ENCODE results near the gene COLEC11. TPM values are rescaled to one million over a fixed set of nuclear protein-coding genes. Genes with fewer than 3 reads are reported as not detected.
"Not testable (repeated sequence)": the region's sequence is repeated elsewhere in the genome, so short reads cannot be mapped to it uniquely, and the experiment has no call there.

Gene COLEC11
- total RNA-seq, 5 donors from 2014 or later (not counting 1 experiment from before 2014, with no cell fraction given): 0.35 to 1.8 TPM; not detected in 3

GRCh38 chr2:3657881-3658280 is 63.0 kb downstream of the COLEC11 start, which contains the start of gene ALLC:
Gene ALLC, plus strand, starts transcription at chr2:3658200. Its CDS starts 12,958 bp downstream, at chr2:3671158.
- peaks cover 0 to 9% (median 3%) of the 10 kb centered on the region in 3 donors for H3K4me1 Mint-ChIP-seq
- ChIA-PET CTCF (no interaction called here), POLR2A (no interaction called here)
- no peaks in the 10 kb centered on the region for H3K27me3 Mint-ChIP-seq
- 86% methylated on average over 3 of the region's 7 CpGs for WGBS (ENCODE audit: insufficient coverage)
- ATAC-seq (replicated peaks in 1 of 4) (no peak), DNase-seq (no peak)
- no peak within 1 kb of the TSS for H3K27ac Mint-ChIP-seq
- Histone ChIP-seq H3K27ac (ENCODE audit: low read length) (no peak within 1 kb of the TSS), H3K4me1 (ENCODE audit: control insufficient read depth in 1 of 2, extremely low read depth in 1 of 2, insufficient read depth in 2 of 2, low read length in 2 of 2) (no peaks in the 10 kb centered on the region), H3K27me3 (replicated peaks in 1 of 2; ENCODE audit: control insufficient read depth in 2 of 2, extremely low read depth in 1 of 2, insufficient read depth in 2 of 2, low read length in 1 of 2) (peaks cover 0 to 10% of the 10 kb centered on the region in 2 experiments), H3K4me3 (ENCODE audit: control insufficient read depth in 1 of 2, extremely low read depth in 1 of 2, low read length in 1 of 2) (no peak within 1 kb of the TSS), H3K9me3 (no peaks in the 10 kb centered on the region), H3K36me3 (ENCODE audit: control insufficient read depth in 2 of 2, extremely low read depth in 1 of 2, insufficient read depth in 1 of 2, low read length in 1 of 2) (no peaks in the 10 kb centered on the region)
- H3K4me3 Mint-ChIP-seq: no peak within 1 kb of the TSS
- no peaks in the 10 kb centered on the region for H3K9me3 Mint-ChIP-seq
- H3K36me3 Mint-ChIP-seq: no peaks in the 10 kb centered on the region

- no peaks in the 10 kb centered on the region for H3K9me3 Mint-ChIP-seq
- WGBS (ENCODE audit: insufficient coverage): 88% methylated on average over 11 of the region's 26 CpGs
- H3K4me1 Mint-ChIP-seq: peaks cover 0 to 9% (median 3%) of the 10 kb centered on the region in 3 donors
- Histone ChIP-seq H3K4me3 (ENCODE audit: control insufficient read depth in 1 of 2, extremely low read depth in 1 of 2, low read length in 1 of 2) (no peak overlapping the region), H3K9me3 (no peaks in the 10 kb centered on the region), H3K27me3 (replicated peaks in 1 of 2; ENCODE audit: control insufficient read depth in 2 of 2, extremely low read depth in 1 of 2, insufficient read depth in 2 of 2, low read length in 1 of 2) (no peaks in the 10 kb centered on the region), H3K4me1 (ENCODE audit: control insufficient read depth in 1 of 2, extremely low read depth in 1 of 2, insufficient read depth in 2 of 2, low read length in 2 of 2) (no peaks in the 10 kb centered on the region), H3K27ac (ENCODE audit: low read length) (no peak overlapping the region), H3K36me3 (ENCODE audit: control insufficient read depth in 2 of 2, extremely low read depth in 1 of 2, insufficient read depth in 1 of 2, low read length in 1 of 2) (no peaks in the 10 kb centered on the region)
- DNase-seq (no peak), ATAC-seq (replicated peaks in 1 of 4) (no peak)
- no peaks in the 10 kb centered on the region for H3K36me3 Mint-ChIP-seq
- ChIA-PET POLR2A (no interaction called here), CTCF (no interaction called here)
- no peak overlapping the region for H3K27ac Mint-ChIP-seq
- H3K4me3 Mint-ChIP-seq: no peak overlapping the region
- no peaks in the 10 kb centered on the region for H3K27me3 Mint-ChIP-seq
Observed at GRCh38 chr2:3659447-3660432, 64.8 kb downstream of the COLEC11 start.

GRCh38 chr2:3660640-3661039 is 65.7 kb downstream of the COLEC11 start:
- POLR2A ChIA-PET; H3K27me3 ChIP-seq (replicated peaks in 1 of 2; ENCODE audit: control insufficient read depth in 2 of 2, extremely low read depth in 1 of 2, insufficient read depth in 2 of 2, low read length in 1 of 2); H3K27me3 Mint-ChIP-seq; H3K27ac ChIP-seq (ENCODE audit: low read length); CTCF ChIA-PET; H3K4me3 Mint-ChIP-seq; H3K9me3 Mint-ChIP-seq; H3K36me3 Mint-ChIP-seq; H3K4me1 ChIP-seq (ENCODE audit: control insufficient read depth in 1 of 2, extremely low read depth in 1 of 2, insufficient read depth in 2 of 2, low read length in 2 of 2); H3K9me3 ChIP-seq; ATAC-seq (replicated peaks in 1 of 4); H3K4me1 Mint-ChIP-seq; H3K36me3 ChIP-seq (ENCODE audit: control insufficient read depth in 2 of 2, extremely low read depth in 1 of 2, insufficient read depth in 1 of 2, low read length in 1 of 2); H3K4me3 ChIP-seq (ENCODE audit: control insufficient read depth in 1 of 2, extremely low read depth in 1 of 2, low read length in 1 of 2); DNase-seq: not testable (repeated sequence)
- H3K27ac Mint-ChIP-seq: peak overlapping the region in 1 of 2 donors; percentile 50
- 74% methylated on average over 5 of the region's 7 CpGs for WGBS (ENCODE audit: insufficient coverage)

- Mint-ChIP-seq H3K4me3 (no peak overlapping the region), H3K27me3 (peaks cover 0 to 4% of the 10 kb centered on the region in 2 donors), H3K36me3 (no peaks in the 10 kb centered on the region), H3K4me1 (peaks cover 0 to 9% (median 3%) of the 10 kb centered on the region in 3 donors), H3K9me3 (no peaks in the 10 kb centered on the region), H3K27ac (no peak overlapping the region)
- Histone ChIP-seq H3K27me3 (replicated peaks in 1 of 2; ENCODE audit: control insufficient read depth in 2 of 2, extremely low read depth in 1 of 2, insufficient read depth in 2 of 2, low read length in 1 of 2) (no peaks in the 10 kb centered on the region), H3K9me3 (no peaks in the 10 kb centered on the region), H3K36me3 (ENCODE audit: control insufficient read depth in 2 of 2, extremely low read depth in 1 of 2, insufficient read depth in 1 of 2, low read length in 1 of 2) (no peaks in the 10 kb centered on the region), H3K4me1 (ENCODE audit: control insufficient read depth in 1 of 2, extremely low read depth in 1 of 2, insufficient read depth in 2 of 2, low read length in 2 of 2) (no peaks in the 10 kb centered on the region), H3K4me3 (ENCODE audit: control insufficient read depth in 1 of 2, extremely low read depth in 1 of 2, low read length in 1 of 2) (no peak overlapping the region), H3K27ac (ENCODE audit: low read length) (no peak overlapping the region)
- whole genome bisulfite sequencing (ENCODE audit: insufficient coverage): 100% methylated on average over 3 of the region's 3 CpGs
- POLR2A ChIA-PET: no interaction called here
- CTCF ChIA-PET: no interaction called here
- DNase-seq (no peak), ATAC-seq (replicated peaks in 1 of 4) (no peak)
Observed at GRCh38 chr2:3661149-3661660, 66.3 kb downstream of the COLEC11 start.

GRCh38 chr2:3662239-3662638 is 67.3 kb downstream of the COLEC11 start:
- H3K36me3 Mint-ChIP-seq: no peaks in the 10 kb centered on the region
- DNase-seq: no peak
- Histone ChIP-seq H3K36me3 (ENCODE audit: control insufficient read depth in 2 of 2, extremely low read depth in 1 of 2, insufficient read depth in 1 of 2, low read length in 1 of 2) (no peaks in the 10 kb centered on the region), H3K27ac (ENCODE audit: low read length) (no peak overlapping the region), H3K4me1 (ENCODE audit: control insufficient read depth in 1 of 2, extremely low read depth in 1 of 2, insufficient read depth in 2 of 2, low read length in 2 of 2) (no peaks in the 10 kb centered on the region), H3K9me3 (no peaks in the 10 kb centered on the region), H3K27me3 (replicated peaks in 1 of 2; ENCODE audit: control insufficient read depth in 2 of 2, extremely low read depth in 1 of 2, insufficient read depth in 2 of 2, low read length in 1 of 2) (peaks cover 0 to 6% of the 10 kb centered on the region in 2 experiments), H3K4me3 (ENCODE audit: control insufficient read depth in 1 of 2, extremely low read depth in 1 of 2, low read length in 1 of 2) (no peak overlapping the region)
- no peak for ATAC-seq (replicated peaks in 1 of 4)
- no CpG with 5 or more reads among the region's 6 CpGs for WGBS (ENCODE audit: insufficient coverage)
- peaks cover 0 to 8% of the 10 kb centered on the region in 2 donors for H3K27me3 Mint-ChIP-seq
- no peak overlapping the region for H3K4me3 Mint-ChIP-seq
- H3K9me3 Mint-ChIP-seq: no peaks in the 10 kb centered on the region
- H3K4me1 Mint-ChIP-seq: peaks cover 0 to 9% (median 3%) of the 10 kb centered on the region in 3 donors
- CTCF ChIA-PET: no interaction called here
- POLR2A ChIA-PET: no interaction called here
- no peak overlapping the region for H3K27ac Mint-ChIP-seq

- Mint-ChIP-seq H3K4me1 (peaks cover 0 to 9% (median 3%) of the 10 kb centered on the region in 3 donors), H3K4me3 (no peak overlapping the region), H3K27me3 (peaks cover 3 to 8% of the 10 kb centered on the region in 2 donors), H3K27ac (no peak overlapping the region), H3K9me3 (no peaks in the 10 kb centered on the region), H3K36me3 (no peaks in the 10 kb centered on the region)
- Histone ChIP-seq H3K4me1 (ENCODE audit: control insufficient read depth in 1 of 2, extremely low read depth in 1 of 2, insufficient read depth in 2 of 2, low read length in 2 of 2) (no peaks in the 10 kb centered on the region), H3K4me3 (ENCODE audit: control insufficient read depth in 1 of 2, extremely low read depth in 1 of 2, low read length in 1 of 2) (no peak overlapping the region), H3K27me3 (replicated peaks in 1 of 2; ENCODE audit: control insufficient read depth in 2 of 2, extremely low read depth in 1 of 2, insufficient read depth in 2 of 2, low read length in 1 of 2) (peaks cover 0 to 10% of the 10 kb centered on the region in 2 experiments), H3K36me3 (ENCODE audit: control insufficient read depth in 2 of 2, extremely low read depth in 1 of 2, insufficient read depth in 1 of 2, low read length in 1 of 2) (no peaks in the 10 kb centered on the region), H3K9me3 (no peaks in the 10 kb centered on the region), H3K27ac (ENCODE audit: low read length) (no peak overlapping the region)
- DNase-seq (no peak), ATAC-seq (replicated peaks in 1 of 4) (no peak)
- CTCF ChIA-PET: interaction anchor here in 1 of 2 donors (1.0 kb wide), 1 partner anchor 19 kb away, joined by 4 read pairs; no protein-coding TSS in a partner anchor
- POLR2A ChIA-PET: no interaction called here
- no CpG with 5 or more reads among the region's 3 CpGs for WGBS (ENCODE audit: insufficient coverage)
Observed at GRCh38 chr2:3664118-3664517, 69.2 kb downstream of the COLEC11 start.

Measured in T-cell (primary cell).